Activated CD8-positive, alpha-beta memory T cell treated with anti-CD3 and anti-CD28 coated beads, Interleukin-2, amount 50 U/mL, for 1 hour (primary cell): Measurements from ENCODE around the gene YPEL3.

Source experiments
- DNase-seq: peaks from one replicate; pipeline ENCODE4 v3.0.0-alpha.2; 2020; ENCODE audit errors: extremely low read depth

The YPEL3 gene

DNA sequence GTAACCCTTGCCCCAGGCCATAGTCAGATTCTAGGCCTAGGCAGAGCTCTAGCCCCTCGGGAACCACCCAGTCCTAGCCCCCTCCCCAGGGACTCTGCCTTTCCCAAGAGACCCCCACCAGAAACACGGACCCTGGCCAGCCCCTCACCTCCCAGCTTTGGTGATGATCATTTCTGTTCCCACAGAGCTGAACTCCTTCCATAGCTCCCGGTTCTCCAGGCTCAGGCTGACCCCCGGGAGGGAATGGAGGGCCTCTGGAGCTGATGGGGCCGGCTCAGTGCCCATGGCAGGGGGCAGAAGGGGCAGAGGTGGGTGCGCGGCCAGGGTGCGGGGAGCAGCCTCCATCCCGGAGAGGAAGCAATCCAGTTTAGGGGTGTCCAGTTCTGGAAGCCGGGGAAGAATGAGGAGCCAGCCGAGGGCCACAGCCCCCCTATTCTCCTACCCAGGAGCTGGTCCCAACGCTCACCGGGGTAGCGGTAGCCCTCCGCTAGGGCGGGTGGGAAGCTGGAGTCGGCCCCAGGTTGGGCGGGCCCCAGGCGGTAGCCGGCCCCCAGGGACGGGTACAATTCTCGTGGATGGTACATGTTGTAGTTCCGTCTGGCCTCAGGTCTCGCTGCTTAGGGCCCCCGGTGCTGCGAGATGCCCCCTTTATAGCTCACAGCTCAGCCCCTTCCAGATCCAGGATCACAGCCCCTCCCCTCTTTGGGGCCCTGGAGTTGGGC is 5.2 kb downstream of the YPEL3 start:
- no peak for DNase-seq

DNA sequence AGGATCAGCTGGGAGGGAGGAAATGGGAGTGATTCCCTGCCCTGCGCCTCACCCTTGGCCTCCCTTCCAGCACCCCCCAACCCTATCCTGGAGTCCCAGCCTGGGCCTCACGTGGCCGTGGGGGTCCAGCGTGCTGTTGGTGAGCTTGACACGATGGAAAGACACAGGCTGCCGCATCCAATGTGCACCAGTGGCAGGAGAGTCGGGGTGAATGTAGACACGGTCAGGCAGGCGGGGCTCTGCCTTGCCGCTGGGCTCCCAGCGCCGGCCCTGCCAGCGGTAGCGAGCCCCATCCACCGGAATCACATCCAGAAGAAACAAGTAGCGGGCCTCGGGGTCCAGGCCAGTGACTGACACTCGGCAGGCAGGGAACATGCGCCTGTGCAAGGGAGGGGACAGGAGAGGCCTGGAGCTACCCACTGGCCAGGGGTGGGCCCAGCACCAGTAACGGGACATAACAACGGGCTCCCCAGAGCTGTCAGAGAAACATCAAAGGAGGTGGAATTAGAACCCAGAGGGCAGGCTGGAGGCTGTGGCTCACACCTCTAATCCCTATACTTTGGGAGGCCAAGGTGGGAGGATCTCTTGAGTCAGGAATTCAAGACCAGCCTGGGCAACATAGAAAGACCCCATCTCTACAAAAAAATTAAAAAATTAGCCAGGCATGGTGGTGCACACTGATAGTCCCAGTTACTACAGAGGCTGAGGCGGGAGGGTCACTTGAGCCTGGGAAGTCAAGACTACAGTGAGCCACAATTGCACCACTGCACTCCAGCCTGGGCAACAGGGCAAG is 7.0 kb downstream of the YPEL3 start:
- DNase-seq: no peak

- no peak for DNase-seq
These were observed 7.7 kb downstream of the YPEL3 start for GRCh38 chr16:30088237-30088831.

DNA sequence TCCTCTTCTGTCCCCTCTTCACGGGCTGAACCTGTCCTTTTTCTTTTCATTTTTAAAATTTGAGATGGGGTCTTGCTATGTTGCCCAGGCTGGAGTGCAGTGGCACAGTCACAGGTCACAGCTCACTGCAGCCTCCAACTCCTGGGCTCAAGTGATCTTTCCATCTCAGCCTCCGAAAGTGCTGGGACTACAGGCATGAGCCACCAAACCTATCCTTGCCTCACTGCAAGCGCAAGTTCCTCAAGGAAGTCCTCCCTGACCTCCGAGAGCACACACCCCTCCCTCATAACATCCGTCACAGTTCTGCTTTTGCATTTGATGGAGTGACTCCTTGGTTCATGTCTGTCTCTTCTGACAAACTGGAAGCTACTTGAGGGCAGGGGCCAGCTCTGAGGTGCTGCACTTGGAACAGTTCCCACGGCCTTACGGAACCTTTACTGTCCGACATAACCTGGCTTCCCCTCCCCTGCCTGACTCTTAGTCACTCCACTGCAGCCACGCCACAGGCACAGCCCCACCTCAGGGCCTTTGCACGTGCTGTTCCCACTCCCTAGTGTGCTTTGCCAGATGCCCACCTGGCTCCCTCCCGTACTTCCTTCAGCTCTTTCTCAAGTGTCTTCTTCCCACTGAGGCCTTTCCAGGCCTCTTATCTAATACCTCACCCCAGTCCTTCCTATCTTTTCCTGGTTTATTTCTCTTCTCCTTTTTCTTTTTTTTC is 8.7 kb downstream of the YPEL3 start:
- DNase-seq: no peak

- no peak for DNase-seq
These were observed 9.5 kb downstream of the YPEL3 start for GRCh38 chr16:30086291-30087140.

GRCh38 chr16:30085820-30086219 is 10.2 kb downstream of the YPEL3 start:
- DNase-seq: no peak

GRCh38 chr16:30085247-30085646 is 10.8 kb downstream of the YPEL3 start:
- no peak for DNase-seq

DNA sequence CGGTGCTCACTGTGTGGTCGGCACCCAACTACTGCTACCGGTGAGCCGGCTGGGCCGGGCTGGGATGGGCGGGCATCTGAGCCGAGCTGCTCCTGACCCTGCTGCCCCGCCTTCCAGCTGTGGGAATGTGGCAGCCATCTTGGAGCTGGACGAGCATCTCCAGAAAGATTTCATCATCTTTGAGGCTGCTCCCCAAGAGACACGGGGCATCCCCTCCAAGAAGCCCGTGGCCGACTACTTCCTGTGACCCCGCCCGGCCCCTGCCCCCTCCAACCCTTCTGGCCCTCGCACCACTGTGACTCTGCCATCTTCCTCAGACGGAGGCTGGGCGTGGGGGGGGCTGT is 11.2 kb downstream of the YPEL3 start:
- DNase-seq: no peak

DNA sequence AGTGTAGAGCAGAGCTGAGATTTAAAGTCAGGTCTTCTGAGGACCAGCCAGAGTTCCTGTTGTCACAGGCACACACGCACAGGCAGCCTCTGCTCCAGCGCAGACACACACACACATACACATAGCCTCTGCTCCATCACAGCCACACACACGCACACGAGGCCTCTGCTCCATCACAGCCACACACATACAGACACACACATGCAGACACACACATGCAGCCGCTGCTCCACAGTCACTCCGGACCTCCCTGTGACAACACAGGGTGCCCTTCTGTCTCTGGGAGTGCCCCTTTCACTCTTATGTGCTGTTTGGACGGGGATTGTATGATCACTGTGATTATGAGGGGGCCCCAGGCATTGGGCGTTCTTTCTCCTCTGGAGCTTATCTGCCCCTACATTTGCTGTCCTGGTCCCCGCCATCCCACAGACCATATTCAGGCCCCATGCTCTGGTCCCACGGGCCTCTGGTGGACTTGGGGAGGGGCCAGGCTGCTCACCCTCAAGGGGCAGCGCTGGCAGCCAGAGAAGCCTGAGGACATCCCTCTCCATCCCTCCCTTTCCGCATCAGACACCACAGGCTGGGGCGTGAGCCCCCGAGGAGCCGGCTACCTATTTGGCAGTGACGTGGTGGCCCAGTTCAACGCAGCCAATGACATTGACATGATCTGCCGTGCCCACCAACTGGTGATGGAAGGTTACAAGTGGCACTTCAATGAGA is 11.8 kb downstream of the YPEL3 start:
- no peak for DNase-seq

DNA sequence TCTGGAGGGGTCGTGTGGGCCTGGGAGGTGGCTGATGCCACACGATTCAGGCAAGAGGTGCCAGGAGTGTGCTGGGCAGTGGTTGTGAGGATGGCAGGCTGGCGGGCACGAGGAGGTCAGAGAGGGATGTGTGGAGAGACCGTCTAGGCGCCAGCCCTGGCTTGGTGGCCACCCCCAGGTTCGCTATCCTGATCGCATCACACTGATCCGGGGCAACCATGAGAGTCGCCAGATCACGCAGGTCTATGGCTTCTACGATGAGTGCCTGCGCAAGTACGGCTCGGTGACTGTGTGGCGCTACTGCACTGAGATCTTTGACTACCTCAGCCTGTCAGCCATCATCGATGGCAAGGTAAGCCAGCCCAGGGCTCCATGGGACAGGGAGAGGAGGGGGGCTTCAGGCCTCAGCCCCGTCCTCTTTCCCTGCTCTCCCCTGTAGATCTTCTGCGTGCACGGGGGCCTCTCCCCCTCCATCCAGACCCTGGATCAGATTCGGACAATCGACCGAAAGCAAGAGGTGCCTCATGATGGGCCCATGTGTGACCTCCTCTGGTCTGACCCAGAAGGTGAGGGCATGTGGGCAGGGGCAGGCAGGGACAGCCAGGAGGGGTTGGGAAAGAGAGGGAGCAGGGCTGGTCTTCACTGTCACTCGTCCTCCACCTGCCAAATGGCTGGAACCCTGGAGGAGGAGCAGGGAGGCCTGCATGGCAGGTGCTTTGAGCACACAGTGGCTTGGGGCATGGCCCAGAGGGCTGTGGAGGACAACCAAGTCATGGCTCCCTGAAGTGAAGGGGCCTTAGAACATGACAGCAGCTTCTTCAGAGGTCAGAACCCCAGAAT is 12.6 kb downstream of the YPEL3 start:
- no peak for DNase-seq

GRCh38 chr16:30082545-30083090 is 13.4 kb downstream of the YPEL3 start:
- no peak for DNase-seq

GRCh38 chr16:30079480-30079879 is 16.5 kb downstream of the YPEL3 start:
- no peak for DNase-seq

- no peak for DNase-seq
These were observed 17.3 kb downstream of the YPEL3 start for GRCh38 chr16:30078744-30079143.

GRCh38 chr16:30077656-30078055 is 18.4 kb downstream of the YPEL3 start:
- no peak for DNase-seq

DNA sequence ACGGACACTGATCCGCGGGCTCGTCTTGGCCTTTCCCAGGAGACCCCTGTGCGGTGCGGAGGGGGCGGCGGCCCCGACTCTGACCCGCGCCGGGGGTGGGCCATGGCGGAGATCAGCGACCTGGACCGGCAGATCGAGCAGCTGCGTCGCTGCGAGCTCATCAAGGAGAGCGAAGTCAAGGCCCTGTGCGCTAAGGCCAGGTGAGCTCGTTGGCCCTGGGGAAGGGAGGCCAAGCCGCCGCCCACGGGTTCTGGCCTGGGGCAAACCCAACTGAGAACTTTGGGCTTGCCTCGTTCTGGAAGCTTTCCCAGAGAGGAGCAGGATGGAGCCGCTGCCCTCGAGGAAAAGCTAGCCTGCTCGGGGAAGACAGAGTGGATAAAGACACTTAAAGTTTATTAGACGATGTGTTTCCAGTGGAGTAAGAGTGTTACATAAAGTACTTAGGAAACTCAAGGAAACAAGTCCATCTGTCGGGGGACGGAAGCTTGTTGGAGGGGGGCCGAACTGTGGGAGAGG is 19.7 kb downstream of the YPEL3 start:
- DNase-seq: no peak

- peak; percentile 64 for DNase-seq
These were observed 20.3 kb downstream of the YPEL3 start, which contains the start of gene PPP4C for GRCh38 chr16:30075503-30076275. Gene PPP4C, plus strand, starts transcription at chr16:30075994. Its CDS starts 384 bp downstream, at chr16:30076378.

DNA sequence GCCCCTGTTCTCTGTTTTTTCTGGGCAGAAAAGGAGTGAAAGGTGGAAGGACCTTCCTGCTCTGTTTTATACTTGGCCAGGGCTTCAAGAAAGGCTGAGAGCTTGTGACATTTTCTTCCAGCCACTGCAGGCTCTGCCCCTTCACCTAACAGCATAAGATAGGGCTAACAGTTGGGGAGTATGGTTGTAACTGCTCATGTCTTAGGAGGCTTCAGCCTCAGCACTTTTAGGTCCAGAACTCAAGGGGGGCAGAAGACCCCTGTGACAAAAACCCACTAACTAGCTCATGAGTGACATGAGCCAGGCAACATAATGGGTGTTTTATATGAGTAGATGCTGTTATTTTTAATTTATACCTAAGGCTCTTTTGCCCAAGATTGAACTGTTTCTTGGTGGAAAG is 25.5 kb downstream of the YPEL3 start:
- DNase-seq: no peak
